GM21390 (cell line): ENCODE data around the gene SRGAP2C.
"Not testable (repeated sequence)": the region's sequence is repeated elsewhere in the genome, so short reads cannot be mapped to it uniquely, and the experiment has no call there.

Source experiments
- ATAC-seq: cut with Tn5 transposase; IDR thresholded peaks from one replicate; pipeline ENCODE4 v1.9.1; 2021; ENCODE audit not compliant: unreplicated experiment

SRGAP2C gene

GRCh38 chr1:121226295-121226904 lies 41.6 kb downstream of the SRGAP2C start:
- not testable (repeated sequence) for ATAC-seq

DNA sequence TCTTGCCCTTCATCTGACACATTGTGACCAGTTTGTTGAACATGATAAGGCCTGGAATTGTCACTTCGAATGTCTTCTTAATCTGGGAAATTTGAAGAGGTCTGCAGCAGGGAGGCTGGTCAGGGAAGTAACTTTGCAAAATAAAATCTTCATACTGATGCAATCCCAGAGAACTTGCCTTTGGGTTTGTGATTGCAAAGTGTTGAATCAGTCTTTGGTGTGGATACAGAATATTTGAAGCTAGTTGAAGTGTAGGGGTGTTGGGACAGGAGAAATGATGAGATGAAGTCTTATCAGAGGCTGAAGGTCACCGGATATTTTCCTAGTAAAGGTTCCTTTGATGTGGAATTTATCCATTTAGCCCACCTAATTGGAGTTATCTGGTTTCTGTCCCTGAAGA lies 42.1 kb downstream of the SRGAP2C start:
- ATAC-seq: not testable (repeated sequence)

DNA sequence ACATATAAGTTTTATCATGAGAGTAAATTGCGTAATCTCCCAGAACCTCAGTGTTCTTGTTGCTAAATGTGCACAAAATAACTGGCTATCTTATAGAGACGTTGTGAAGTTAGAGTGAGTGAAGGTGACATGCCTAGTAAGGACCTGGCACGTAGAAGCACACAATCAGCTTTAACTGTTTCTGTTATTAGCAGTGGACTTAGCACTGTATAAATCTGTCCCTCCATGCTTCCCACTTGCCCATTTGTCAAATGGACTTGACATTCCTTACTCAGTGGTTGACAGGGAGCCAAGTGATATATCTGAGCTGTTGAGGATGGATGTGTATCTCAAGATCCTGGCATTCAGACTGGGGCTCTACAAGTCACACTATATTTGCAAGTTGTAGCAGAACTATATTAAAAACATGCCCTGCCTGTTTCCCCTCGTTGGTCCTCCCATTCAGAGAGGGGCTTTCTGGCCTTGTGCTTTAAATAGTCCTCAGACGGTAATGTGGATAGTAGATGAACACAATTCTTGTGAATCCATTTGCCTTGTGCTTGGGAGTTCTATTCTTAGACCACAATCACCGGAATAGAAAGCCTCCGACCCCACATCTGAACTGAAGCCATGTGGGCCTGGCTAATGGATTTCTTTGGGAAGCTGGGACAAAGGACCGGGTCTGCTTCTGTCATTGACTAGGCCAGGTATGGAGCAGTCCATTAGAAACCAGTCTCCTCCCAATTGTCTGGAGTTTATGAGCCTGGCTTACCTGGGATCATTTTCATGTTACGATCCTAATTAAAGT lies 43.0 kb downstream of the SRGAP2C start:
- ATAC-seq: not testable (repeated sequence)

DNA sequence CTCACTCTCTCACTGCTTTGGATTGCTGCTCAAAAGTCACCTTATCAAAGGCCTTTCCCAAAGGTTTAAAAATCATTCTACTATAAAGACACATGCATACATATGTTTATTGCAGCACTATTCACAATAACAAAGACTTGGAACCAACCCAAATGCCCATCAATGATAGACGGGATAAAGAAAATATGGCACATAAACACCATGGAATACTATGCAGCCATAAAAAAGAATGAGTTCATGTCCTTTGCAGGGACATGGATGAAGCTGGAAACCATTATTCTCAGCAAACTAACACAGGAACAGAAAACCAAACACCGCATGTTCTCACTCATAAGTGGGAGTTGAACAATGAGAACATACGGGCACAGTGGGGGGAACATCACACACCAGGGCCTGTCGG lies 45.9 kb downstream of the SRGAP2C start:
- not testable (repeated sequence) for ATAC-seq

DNA sequence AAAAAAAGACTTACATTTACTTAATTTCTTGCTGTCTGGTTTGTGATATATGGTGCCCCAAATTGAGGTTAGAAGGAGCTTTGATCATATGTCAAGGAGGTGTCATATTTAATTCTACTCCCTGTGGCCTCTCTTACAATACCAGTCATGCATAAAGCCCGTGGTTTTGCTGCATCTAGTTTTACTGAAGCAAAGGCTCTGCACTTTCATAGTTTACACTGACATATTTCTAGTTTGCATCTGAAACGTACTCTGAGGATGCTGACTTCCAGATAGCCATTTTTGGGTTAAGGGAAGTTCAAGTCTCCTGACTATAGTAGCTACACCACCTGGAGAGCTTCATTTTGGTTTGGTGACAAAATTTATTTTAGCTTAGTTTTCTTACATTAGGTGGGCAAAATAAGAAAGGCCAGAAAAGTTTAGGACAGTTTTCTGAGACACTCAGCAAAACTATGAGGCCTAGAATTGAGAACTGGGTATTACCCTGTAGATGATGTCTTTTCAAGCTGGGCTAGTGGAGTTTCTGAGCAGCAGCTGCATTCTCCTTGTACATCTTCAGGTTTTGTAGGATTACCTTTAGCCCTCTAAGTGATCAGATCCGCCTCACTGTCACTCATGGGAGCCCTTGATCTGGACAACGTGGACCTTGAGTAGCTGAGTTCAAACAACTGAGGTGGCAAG lies 47.8 kb downstream of the SRGAP2C start:
- ATAC-seq: peak; percentile 86

DNA sequence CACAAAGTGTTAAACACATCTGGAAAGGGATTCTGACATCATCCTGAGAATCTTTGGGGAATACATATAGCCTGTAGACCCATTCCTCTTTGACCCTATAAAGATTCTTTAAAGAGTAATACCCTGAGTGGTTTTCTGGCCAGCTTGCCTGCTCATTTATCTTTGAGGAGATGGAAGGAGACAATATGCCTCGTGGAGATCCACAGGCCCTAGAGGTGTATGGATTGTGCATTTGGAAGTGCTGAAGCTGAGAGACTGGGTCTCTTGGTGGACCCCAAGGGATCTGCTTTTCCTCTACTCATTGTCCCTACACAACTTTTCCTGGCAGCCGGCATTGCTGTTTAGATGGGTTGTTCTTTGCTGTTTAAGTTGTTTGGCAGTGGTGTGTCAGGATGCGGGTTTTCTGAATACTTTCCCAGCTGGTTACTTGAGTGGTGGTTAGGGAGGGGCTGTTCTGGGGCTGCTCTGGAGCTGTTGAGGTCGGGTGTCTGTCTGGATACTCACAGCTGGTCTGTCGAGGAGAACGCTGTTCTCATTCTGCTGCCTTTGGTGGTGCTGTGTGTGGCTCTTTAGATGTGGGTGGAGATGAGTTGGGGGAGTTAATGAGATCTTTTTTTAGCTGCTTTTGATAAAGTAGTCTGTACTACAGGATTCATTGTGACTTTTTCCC lies 49.5 kb downstream of the SRGAP2C start:
- ATAC-seq: not testable (repeated sequence)

GRCh38 chr1:121238384-121238783 lies 53.6 kb downstream of the SRGAP2C start:
- ATAC-seq: peak; percentile 93

DNA sequence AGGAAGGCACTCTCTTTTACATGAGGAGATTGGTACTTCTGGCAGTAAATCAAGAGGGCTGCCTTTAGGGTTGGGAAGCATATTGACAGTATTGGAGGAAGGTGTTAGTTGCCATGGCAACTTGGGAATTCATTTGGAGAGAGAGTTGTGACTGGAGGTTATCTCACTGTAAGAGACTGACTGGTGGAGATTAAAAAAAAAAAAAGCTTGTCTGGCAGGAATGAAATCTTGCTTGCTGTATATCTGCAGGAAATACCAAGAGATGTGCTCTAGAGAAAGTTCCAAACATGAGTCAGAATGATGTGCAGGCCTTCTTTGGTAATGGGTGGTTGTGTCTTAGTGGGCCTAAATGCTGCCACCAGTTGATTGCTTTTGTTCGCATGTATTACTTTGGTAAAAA lies 59.1 kb downstream of the SRGAP2C start:
- ATAC-seq: not testable (repeated sequence)

GRCh38 chr1:121246399-121246798 lies 61.6 kb downstream of the SRGAP2C start:
- not testable (repeated sequence) for ATAC-seq

GRCh38 chr1:121252656-121253055 lies 67.9 kb downstream of the SRGAP2C start:
- not testable (repeated sequence) for ATAC-seq

- ATAC-seq: not testable (repeated sequence)
These were observed 69.8 kb downstream of the SRGAP2C start for GRCh38 chr1:121254618-121255017.

GRCh38 chr1:121257632-121258031 lies 72.9 kb downstream of the SRGAP2C start:
- ATAC-seq: not testable (repeated sequence)

- ATAC-seq: not testable (repeated sequence)
These were observed 73.4 kb downstream of the SRGAP2C start for GRCh38 chr1:121258134-121258533.

DNA sequence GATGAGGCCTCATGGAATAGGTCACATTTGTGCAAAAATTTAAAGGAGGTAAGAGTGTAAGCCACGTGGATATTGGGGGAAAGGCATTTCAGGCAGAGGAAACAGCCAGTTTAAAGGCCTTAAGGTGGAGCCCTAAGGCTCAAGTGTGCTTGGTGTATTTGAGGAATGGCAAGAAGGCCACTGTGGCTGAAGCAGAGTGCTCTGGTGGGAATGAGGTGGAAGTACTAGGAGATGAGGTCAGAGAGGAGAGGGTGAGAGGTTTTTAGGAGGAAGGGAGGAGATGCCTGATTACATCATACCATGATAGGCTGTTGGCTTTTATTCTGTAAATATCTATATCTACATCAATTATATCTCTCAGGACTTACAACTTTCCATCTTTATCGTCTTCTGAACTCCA lies 75.4 kb downstream of the SRGAP2C start:
- ATAC-seq: not testable (repeated sequence)

DNA sequence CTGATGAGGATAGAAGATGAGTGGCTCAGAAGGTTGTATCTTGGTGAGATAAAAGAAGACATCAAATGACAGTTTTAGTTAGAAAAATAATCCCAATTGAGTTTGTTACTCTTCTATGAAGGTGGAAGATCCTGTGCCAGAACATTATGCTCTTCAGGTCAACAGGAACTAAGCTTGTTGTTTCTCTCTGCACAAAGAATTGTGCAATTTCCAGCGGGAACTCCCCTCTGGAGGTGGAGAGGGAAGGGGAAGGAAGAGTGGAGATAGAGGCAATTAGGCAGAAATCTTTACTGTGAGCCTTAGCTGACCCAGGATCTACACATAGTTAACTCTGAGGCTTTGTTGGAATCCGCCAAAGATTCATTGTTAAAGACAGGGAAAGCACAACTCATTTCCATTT lies 77.4 kb downstream of the SRGAP2C start:
- not testable (repeated sequence) for ATAC-seq

- ATAC-seq: peak; percentile 67
These were observed 79.0 kb downstream of the SRGAP2C start for GRCh38 chr1:121263789-121264244.

DNA sequence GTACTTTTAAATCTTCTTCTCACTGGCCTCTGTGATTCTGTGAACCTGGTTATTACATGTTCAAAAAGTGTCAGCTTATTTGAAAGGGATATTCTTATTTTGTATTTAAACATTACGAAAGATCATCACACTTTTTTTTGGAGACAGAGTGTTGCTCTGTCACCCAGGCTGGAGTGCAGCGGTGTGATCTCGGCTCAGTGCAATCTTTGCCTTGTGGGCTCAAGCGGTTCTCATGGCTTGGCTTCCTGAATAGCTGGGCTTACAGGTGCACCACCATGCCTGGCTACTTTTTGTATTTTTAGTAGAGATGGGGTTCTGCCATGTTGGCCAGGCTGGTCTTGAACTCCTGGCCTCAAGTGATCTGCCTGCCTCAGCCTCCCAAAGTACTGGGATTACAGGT lies 82.3 kb downstream of the SRGAP2C start:
- not testable (repeated sequence) for ATAC-seq

DNA sequence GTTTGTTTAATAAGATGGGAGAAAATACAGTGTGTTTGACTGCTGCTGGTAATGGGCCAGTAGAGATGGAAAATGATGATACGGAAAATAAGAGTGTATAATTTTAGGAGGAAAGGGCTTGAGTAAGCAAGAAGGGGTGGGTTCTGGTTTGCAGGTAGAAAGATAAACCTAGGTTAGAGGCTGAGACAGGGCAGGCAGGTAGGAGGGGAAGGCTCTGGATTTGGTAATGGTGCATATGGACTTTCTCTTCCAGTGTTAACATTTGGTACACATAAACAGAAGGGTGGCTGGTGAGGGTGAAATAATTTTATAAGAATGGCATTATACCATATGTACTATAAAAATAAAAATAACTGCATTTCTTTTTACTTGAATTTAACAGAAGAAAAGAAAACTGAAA lies 84.5 kb downstream of the SRGAP2C start:
- not testable (repeated sequence) for ATAC-seq

DNA sequence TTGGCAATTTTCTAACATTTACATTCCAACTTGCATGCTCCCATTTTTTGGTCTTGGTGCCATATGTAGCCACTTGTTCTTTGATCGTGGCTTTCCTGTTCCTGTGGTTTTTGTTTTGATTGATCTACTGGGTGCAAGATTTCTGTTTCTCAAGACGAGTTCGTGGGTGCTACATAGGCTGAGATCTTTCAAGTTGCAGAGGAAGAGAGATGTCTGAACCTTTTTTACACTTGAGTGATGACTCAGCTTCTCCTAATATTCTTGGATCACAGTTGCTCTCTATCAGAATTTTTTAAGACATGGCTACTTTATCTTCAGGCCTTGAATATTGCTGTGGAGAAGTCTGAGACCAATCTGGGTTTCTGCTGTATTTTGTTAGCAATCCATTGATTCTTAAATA lies 85.2 kb downstream of the SRGAP2C start:
- ATAC-seq: peak; percentile 41

DNA sequence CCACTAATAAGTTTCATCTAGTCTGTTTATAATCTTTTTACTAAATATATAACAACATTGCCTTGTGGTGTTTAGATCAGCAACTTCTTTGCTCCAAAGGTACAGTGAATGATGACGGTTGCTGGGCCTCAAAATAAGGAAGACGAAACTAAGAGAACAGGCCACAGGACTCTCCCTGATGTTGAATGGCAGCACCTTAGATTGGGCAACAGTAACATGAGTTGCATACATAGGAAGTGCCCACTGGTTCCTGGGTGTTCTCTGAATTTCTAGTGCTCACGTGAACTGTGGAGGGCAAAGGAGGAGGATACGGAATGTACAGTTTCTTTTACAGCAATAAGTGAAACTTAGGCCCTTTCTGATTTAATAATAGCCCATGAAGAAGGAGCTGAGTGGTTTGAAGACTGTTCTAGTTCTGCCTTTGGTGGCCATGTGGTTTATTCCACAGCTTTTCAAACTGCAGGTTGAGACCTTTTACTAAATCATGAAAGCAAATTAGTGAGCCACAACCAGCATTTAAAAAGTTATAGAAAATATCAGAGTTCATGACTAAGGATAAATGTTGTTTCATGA lies 86.5 kb downstream of the SRGAP2C start:
- peak; percentile 48 for ATAC-seq

GRCh38 chr1:121275435-121275834 lies 90.7 kb downstream of the SRGAP2C start:
- ATAC-seq: not testable (repeated sequence)
